NCI-H1092 treated with DMSO at 0.1 percent for 48 hours (cell line): ENCODE measurements around the gene CHST15.

Experiments
- DNase-seq: peaks from one replicate; lab custom pipeline; 2025; lab: John Stamatoyannopoulos, UW

The CHST15 gene

GRCh38 chr10:123997486-123998196 is 95.8 kb downstream of the CHST15 start:
- no peak for DNase-seq

GRCh38 chr10:123997013-123997412 is 96.4 kb downstream of the CHST15 start:
- no peak for DNase-seq

- DNase-seq = no peak
These were observed 97.1 kb downstream of the CHST15 start for GRCh38 chr10:123996302-123996701.

GRCh38 chr10:123995461-123996131 is 97.8 kb downstream of the CHST15 start:
- peak; percentile 28 for DNase-seq

- DNase-seq = no peak
These were observed 98.3 kb downstream of the CHST15 start for GRCh38 chr10:123995082-123995460.

- peak; percentile 56 for DNase-seq
These were observed 98.8 kb downstream of the CHST15 start for GRCh38 chr10:123994417-123995081.

GRCh38 chr10:123993534-123994416 is 99.6 kb downstream of the CHST15 start:
- DNase-seq = no peak

GRCh38 chr10:123991611-123992570 is 101.5 kb downstream of the CHST15 start:
- DNase-seq = no peak

GRCh38 chr10:123990889-123991288 is 102.5 kb downstream of the CHST15 start:
- no peak for DNase-seq

GRCh38 chr10:123988694-123989093 is 104.7 kb downstream of the CHST15 start:
- DNase-seq = no peak

- no peak for DNase-seq
These were observed 106.7 kb downstream of the CHST15 start for GRCh38 chr10:123986736-123987135.

GRCh38 chr10:123974406-123974805 is 119.0 kb downstream of the CHST15 start:
- DNase-seq = no peak

GRCh38 chr10:123972481-123973401 is 120.7 kb downstream of the CHST15 start:
- no peak for DNase-seq

GRCh38 chr10:123970927-123971286 is 122.5 kb downstream of the CHST15 start:
- DNase-seq = no peak

- no peak for DNase-seq
These were observed 123.0 kb downstream of the CHST15 start for GRCh38 chr10:123970207-123970926.

- peak; percentile 41 for DNase-seq
These were observed 125.7 kb downstream of the CHST15 start for GRCh38 chr10:123967626-123968243.

- DNase-seq = no peak
These were observed 126.5 kb downstream of the CHST15 start for GRCh38 chr10:123966896-123967231.

- no peak for DNase-seq
These were observed 127.2 kb downstream of the CHST15 start for GRCh38 chr10:123965973-123966895.
